ENCODE results near the gene COPS4.
A peak's percentile ranks its signal among the peaks of the same experiment; 100 is the strongest.
"Not testable (repeated sequence)": the region's sequence is repeated elsewhere in the genome, so short reads cannot be mapped to it uniquely, and the experiment has no call there.

COPS4 gene

DNA sequence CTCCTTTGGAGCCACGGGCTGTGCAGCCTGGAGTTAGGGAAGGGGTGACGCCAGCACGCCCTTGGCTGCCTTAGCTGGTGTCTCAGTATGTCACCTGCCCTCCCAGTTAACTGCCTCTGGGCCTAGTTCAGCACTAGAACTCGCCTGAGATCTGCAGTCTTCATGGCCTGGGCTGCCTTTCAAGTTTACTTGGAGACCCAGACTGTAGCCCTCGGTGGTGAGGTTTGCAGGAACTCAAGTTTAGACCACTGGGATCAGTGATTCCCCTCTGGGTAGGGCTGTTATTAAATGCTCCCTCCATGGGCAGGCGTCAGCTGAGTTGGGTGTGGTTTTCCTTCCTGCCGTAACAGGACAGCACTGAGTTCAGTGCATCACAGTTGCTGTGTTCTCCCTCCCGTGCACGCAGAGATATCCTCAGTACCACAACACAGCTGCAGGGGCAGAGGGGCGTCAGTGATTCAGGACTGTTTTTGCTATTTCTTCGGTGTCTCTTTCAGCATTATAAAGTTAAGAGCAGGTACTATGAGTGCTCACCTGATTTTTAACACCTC is 49.0 kb downstream of the COPS4 start:
- DNase-seq (ENCODE audit: low read depth in 2 of 2) = peak in 1 of 2 donors; percentile 33

DNA sequence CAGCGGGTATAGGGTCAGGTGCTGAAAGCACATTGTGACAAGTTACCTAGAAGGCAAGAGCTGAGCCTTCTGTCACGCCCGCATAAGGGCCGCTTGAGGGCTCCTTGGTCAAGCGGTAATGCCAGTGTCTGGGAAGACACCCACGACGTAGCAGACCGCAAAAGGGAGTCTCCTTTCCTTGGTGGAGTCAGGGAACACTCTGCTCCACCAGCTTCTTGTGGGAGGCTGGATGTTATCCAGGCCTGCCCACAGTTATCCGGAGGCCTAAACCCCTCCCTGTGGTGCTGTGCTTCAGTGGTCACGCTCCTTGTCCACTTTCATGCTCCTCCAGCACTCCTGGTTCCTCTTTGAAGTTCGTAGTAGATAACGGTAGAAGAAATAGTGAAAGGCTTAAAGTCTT is 50.0 kb downstream of the COPS4 start:
- DNase-seq (ENCODE audit: low read depth in 2 of 2) = not testable (repeated sequence)

DNA sequence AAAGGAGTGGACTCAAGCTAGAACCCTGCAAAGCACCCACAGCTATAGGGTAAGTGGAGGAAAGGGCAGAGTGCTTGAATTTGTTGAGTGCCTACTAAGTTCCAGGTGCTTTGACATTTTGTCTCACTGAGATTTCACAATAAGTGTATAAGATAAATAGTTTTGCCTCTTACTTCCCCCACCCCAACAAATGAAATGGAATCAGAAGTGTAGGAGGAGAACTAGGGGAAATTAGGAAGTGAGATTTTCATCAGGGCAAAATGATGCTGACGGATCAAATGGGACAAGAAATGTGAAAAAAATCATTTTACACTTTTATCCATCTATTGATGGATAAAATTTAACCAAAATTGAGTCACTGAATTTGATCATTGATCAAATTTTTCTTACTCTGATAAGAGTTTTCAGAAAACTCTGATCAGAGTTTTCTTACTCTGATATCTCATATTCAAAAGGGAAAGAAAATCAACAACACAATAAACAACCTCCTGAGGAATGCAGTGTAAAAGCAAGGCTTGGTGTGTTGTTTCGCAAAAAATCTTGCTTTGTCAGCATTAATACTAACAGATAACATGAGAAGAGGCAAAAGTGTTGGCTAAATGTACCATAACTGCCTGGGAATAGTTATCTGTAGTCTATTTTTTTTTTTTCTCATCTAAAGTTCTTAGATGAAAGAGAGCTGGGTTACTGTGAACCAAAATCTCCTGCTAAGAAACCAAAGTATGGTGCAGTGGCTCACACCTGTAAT is 54.6 kb downstream of the COPS4 start:
- DNase-seq (ENCODE audit: low read depth in 2 of 2) = no peak

DNA sequence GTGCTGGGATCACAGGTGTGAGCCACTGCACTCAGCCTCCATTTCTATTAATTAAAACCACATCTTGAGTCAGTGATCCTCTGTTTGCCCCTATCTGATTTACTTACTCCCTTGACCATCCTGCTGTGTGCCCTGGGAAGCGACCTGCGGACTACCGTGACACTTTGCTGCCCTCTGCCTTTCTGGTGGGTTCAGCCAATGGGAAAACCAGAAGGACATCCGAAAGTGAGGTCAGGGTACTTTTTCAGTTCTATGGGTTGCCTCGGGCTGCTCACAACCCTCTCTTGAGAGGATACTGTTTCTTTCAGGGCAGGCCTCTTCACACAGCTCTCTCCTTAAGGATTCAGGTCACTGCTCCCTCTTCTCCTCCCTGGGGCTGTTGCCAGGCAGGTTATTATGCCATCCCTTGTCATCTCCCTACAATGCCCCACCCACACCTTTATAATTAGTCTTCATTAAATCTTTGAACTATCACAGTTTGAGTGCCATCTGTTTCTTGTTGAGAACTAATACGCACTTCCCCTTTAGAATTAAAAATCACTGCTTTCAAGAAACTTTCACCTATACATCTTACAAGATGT is 58.2 kb downstream of the COPS4 start:
- no peak for DNase-seq (ENCODE audit: low read depth in 2 of 2)

DNA sequence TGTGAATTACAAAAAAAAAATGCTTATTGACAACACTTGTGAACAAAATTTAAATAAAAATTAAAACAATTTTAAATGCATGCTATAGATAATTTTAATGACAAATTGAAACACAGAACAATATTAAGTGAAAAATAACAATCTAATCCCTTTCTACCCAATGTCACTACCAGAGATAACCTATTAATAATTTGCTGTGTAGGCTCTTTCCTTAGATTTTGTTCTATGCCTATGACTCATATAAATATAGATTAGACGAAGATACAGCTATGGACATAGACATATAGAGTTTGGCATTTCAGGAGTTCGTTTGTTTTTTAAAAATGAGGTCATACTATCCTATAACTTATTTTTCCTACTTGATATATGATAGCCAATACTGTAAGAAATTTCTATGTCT is 61.4 kb downstream of the COPS4 start:
- DNase-seq (ENCODE audit: low read depth in 2 of 2) = no peak

DNA sequence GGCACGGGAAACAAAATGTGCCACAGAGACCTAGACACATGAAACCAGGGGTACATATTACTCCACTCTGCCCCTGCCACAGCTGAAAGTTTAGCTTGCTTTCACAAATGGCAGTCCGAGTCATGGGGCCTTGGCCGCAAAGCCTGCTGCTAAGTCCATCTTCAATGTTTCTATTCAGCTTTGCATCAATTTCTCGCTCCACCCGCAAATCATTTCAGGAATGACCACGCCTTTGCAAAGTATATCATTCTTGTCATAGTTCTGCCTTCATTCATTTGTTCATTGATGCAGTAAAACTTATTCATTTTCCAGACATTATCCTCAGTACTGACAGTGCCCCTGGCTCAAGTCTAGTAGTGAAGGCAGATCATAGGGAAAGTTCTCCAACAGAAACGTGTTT is 70.0 kb downstream of the COPS4 start:
- no peak for DNase-seq (ENCODE audit: low read depth in 2 of 2)

DNA sequence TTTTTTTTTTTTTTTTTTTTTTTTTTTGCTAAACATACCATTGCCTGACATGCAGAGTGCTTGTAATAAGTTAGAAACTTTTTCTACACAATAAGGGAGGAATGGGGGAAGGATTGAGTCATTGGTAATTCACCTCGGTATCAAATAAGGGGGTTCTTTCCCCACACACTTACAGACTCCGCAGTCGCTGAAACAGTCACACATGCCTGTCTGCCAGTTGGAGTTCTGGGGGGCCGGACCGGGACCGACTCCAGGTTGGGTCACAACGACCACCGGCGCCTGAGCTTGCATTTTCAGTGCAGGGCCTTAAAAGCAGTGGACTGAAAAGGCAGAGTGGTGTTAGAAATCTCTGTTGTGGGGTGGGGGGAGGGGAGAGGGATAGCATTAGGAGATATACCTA is 72.6 kb downstream of the COPS4 start:
- peak in 1 of 2 donors; percentile 18 for DNase-seq (ENCODE audit: low read depth in 2 of 2)

DNA sequence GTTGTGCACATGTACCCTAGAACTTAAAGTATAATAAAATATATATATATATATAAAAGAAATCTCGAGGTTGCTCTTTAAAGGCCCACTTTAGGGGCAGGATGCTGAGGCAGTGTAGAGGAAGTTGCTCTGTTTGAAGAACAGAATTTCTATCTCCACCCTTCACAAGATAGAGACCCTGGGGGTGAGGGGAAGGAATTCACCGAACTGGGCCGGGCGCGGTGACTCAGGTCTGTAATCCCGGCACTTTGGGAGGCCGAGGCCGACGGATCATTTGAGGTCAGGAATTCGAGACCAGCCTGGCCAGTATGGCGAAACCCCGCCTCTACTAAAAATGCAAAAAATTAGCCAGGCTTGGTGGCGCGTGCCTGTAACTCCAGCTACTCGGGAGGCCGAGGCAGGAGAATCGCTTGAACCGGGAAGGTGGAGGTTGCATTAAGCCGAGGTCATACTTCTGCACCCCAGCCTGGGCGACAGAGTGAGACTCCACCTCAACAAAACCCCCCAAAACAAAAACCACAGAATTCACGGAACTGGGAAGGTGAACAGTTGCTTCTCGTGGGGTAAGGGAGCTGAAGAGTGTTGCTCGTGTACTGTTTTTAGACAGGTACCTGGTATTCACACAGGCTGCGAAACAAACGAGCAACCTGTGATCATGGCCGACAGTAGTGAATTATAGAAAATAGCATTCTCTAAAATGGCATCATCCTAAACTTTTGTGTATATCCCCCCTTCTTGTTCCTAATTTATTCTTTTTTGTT is 73.3 kb downstream of the COPS4 start:
- DNase-seq (ENCODE audit: low read depth in 2 of 2) = peak in 1 of 2 donors; percentile 11

DNA sequence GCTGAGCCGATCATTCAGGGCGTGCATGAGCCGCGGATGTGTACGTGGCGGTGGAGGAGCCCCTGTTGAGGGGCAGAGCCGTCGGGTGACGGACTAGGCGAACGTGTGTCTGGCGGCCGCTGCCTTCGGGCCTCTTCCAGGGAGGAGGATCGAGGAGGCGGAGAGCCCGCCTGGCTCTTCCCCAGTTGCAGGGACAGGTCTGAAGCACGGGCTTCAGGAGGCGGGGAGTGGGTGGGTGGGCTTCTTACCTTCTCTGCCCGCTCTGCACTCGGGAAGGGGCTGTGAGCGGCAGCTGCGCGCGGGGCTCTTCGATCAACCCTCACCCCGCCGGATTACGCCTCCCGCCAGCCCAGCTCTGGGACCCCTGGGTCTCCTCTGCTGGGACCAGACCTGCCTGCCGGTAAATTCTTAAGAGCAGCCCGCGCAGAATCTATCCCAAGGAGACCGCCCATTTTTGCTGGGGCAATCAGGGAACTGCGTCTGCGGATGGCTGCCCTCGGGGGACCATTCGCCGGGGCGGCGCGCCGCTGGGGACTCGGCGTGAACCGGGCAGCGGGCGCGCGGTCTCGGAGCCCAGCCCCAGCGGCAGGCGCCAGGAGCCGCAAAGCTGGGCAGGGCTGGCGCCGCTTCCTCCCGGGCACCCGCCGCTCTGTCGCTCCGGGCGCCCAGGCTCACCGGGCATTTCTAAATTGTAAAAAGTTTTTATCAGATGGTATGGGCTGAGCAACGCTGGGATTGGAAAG is 74.7 kb downstream of the COPS4 start:
- DNase-seq (ENCODE audit: low read depth in 2 of 2) = peak in 1 of 2 donors; percentile 28

DNA sequence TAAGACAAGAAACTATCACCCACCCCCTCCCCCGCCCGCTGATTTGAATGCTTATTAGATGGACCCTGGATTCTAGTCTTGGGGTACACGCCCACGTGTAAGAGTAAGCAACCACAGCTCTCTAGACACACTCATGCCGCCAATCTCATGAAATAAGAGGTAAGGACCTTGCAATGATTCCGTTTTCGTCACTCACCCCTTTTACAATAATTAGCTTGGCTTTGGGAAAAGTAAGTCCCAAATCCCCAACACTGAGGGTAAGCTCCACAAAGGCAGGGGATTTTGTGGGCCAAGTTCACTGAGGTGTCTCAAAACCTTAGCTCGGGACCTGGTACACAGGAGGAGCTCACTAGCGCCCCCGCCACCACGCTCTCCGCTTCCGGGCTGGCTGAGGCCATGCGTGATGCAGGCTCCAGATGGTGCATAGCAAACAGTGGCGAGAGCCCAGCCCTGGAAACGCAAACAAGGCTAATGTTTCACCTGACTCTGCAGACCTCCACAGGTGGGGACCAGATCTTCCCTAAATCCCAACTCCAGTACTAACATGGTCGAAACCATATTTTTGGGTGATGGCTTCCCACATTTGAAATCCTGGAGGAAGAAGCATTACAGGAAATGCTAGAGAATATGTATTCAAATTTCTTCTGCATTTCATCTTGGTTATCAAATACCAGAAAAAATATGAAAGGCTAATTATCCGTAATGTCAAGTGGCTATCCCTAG is 75.4 kb downstream of the COPS4 start:
- peak; percentile 73 to 84 for DNase-seq (ENCODE audit: low read depth in 2 of 2)

DNA sequence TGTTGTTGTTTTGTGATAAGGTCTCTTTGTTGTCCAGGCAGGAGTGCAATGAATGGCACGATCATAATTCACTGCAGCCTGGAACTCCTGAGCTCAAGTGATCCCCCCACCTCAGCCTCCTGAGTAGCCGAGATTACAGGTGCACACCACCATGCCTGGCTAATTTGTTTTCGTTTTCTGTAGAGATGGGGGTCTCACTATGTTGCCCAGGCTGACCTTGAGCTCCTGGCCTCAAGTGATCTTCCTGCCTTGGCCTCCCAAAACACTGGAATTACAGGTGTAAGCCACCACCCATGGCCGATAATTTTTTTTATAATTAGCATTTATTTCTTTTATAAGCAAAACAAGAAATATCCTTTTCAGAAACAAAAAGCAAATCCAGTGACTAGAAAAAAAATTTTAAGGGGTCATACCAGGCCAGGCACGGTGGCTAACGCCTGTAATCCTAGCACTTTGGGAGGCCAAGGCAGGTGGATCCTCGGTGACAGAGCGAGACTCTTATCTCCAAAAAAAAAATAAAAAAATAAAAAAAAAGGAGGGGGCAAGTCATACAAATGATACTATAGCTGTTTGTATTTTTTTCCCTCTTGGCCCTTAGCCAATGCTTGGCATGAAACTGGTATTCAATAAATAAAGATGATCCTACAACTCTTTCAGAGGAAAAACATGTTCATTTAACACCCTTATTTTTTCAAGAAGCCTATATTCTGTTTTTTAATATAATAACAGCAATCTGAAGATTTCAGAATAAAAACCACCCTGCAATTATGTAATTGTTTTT is 76.2 kb downstream of the COPS4 start:
- no peak for DNase-seq (ENCODE audit: low read depth in 2 of 2)

DNA sequence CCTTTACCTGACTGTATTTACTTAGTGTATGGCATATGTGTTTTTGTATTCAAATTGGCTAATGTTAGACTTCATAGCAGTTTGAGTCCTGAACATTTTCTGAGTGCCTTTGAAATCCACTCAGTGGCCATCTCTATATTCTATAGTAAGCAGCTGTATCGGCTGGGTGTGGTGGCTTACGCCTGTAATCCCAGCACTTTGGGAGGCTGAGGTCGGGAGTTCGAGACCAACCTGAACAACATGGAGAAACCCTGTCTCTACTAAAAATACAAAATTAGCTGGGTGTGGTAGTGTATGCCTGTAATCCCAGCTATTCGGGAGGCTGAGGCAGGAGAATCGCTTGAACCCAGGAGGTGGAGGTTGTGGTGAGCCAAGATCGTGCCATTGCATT is 76.8 kb downstream of the COPS4 start:
- not testable (repeated sequence) for DNase-seq (ENCODE audit: low read depth in 2 of 2)

DNA sequence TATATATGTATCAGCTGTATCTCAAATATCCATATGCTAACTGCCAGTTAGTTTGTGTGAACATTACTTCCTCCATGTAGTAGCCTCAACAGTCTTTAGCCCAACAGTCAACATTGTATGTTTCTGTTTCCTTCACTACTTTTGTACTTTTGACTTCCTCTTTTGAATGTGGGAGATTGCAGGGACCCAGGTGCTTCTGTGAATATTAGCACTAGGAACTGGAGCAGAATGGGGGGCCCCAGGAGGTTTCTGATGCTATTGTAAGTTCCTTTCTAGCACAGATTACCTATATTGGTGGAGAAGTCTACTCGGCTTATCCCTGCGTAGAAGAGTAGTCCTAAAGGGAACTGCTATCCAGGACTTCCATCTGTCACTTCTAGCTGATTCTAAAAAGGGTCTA is 77.2 kb downstream of the COPS4 start:
- no peak for DNase-seq (ENCODE audit: low read depth in 2 of 2)

DNA sequence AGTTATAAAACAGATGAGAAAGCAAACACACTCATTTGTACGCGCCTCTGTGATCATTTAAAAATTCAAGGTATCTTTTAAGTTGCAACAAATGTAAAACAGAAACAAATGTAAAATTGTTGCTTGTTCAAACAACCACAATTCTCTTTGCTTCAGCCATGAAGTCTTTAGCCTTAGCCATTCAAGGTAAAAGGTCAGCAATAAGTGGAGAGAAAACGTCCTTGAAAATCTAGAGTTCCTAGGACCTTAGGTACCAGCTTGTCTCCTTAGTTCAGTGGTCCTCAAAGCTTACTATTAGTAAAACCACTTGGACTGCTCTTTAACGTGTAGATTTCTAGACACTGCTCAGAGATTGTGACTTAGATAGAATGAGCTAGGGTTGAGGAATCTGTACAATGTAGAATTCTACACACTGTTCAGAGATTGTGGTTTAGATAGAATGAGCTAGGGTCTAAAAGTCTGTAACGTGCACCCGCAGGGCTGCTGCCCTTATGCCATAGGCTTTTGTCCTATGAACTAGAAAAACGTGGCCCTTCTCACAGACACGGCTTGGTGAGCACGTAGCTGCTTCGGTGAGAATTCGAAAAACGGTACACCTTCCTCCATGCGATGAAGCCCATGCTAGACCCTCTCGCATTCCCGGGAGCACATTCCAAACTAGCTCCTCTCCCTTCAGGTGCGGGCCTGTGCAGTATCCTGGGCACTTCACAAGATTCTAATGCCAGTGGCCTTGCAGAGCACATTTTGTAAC is 77.9 kb downstream of the COPS4 start:
- no peak for DNase-seq (ENCODE audit: low read depth in 2 of 2)

DNA sequence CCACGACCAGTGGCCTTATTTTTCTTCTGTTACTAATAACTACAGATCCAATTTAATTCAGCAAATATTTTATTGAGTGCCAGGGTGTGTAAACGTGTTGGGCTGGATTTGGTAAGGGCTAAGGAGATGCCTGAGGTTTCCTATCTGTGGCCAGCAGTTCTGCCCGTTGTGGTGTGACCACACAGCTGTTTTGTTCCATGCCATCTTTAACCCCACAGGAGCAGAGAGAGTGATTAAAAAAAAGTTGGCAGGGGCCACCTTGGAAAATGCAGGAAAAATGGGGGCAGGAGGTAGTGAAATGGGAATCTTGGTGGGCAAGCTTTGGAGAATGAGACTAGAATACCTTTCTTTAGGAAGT is 78.4 kb downstream of the COPS4 start:
- DNase-seq (ENCODE audit: low read depth in 2 of 2) = no peak

DNA sequence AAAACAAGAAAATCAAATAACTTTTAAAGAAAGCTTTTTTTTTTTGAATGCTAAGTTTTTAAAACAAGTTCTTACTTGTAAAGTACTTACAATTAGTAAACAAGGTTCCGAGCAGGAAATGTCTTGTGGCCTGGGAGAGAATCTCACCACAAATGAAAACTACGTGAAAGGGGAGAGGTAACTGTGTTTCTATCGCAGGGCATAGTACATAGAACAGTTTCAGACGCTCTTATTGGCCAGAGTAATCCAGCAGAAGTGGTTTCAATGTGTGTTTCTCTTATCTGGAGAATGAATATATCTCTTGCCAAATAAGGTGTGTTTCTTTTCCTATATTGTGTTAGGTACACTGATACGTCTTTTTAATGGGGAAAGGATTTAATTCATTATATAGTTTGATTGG is 79.6 kb downstream of the COPS4 start, which contains the start of gene PLAC8:
TSS of gene PLAC8 (minus strand) at position 154 of the 400 bp plus-strand sequence. CDS start 6,808 bp downstream, outside the sequence.
- DNase-seq (ENCODE audit: low read depth in 2 of 2) = no peak

DNA sequence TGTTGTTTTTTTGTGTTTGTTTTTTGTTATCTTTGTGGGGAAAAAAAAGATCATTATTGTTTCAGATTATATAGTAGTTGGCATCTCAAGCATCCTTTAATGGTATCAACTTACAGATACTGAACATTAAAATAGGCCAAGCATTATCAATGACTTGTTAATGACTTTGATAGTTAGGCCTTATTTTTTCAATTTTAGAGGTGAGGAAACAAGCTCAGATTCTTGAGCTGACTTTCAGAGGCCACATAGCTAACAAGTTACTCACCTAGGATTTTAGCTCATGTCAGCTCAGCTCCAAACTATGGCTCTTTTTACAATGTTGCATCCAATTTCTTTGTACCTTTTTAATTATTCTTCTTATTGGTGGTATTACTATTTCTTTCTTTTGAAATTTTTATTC is 80.0 kb downstream of the COPS4 start:
- DNase-seq (ENCODE audit: low read depth in 2 of 2) = no peak

DNA sequence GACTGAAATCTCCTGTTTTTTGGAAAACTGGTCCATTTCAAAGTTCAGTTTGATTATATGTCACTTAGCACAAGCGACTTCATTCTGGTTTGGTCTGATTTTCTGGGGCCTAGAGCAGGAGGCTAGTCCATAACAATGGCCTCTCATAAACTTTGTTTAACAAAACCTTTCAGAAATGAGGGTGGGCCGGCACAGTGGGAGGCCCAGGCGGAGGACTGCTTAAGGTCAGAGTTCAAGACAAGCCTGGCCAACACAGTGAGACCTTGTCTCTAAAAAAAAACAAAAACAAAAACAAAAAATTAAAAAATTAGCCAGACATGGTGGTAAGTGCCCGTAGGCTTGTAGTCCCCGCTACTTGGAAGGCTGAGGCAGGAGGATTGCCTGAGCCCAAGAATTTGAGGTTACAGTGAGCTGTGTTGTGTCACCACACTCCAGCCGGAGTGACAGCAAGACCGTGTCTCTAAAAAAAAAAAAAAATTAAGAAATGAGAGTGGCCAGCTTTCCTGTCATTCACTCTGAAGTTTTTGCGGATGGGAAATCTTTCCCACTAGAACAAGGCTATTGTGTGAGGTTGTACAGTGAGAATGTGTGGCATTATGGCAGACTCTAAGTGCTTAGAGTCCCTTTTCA is 80.8 kb downstream of the COPS4 start:
- no peak for DNase-seq (ENCODE audit: low read depth in 2 of 2)

DNA sequence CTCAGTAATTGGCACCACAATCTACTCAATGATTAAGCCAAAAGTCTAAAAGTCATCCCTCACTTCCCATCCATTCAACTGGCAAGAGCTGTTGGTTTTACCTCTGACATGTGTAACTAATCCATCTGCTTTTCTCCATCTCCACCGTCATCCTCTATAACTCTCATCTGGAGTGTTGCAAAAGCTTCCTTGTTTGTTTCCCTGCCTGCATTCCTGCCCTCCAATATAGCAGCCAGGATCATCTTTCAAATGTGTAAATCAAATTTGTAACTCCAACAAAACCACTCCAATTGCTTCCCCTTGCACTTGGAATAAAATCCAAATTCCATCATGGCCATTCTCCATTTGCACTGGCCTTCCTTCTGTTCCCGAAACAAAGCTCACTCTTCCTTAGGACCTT is 83.9 kb downstream of the COPS4 start:
- no peak for DNase-seq (ENCODE audit: low read depth in 2 of 2)
